Erythroblast (primary cell): ENCODE data around the gene TNNI3K.

ENCODE experiments used
- GATA1 ChIP-seq: IDR thresholded peaks from 2 replicates; pipeline ENCODE4 v1.6.1; 2011; ENCODE audit warnings: low read depth, mild to moderate bottlenecking, control low read depth, low read length, moderate library complexity
- POLR2A ChIP-seq: IDR thresholded peaks from 2 replicates; pipeline ENCODE4 v1.6.1; 2011; ENCODE audit warnings: mild to moderate bottlenecking, low read length

DNA sequence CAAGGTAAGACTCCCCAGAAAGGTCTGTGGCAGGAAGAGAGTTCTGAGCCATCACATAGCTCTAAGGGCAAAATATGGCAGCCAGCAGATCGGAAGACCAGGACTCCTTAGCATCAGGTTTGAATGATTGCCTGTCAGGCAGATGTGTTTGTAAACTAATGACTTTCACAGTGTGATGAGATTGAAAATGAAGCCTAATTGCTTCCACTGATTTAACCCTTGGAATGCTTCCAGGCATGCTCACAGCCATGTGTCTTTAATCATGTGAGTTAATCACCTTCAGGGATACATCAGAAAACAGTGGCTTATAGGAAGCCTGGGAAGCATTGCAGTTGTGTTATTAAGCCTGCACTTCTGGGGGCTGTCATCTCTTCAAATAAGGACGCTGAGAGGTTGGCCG, 194.4 kb downstream of the TNNI3K start:
- TF ChIP-seq POLR2A (no peak), GATA1 (no peak)
